Lung (tissue), 12 donors: Measurements from ENCODE around the gene WNT11. TPM values are rescaled to one million over a fixed set of nuclear protein-coding genes. Genes with fewer than 3 reads are reported as not detected.
"Not testable (repeated sequence)": the region's sequence is repeated elsewhere in the genome, so short reads cannot be mapped to it uniquely, and the experiment has no call there.

ENCODE experiments used
- ATAC-seq: fragments of 200-7000 bp; cut with Tn5 transposase; one replicate; pipeline ENCODE4 v1.9.1; 2020; ENCODE audit warnings: moderate number of reproducible peaks; ENCODE audit not compliant: insufficient read depth, low FRiP score
- DNase-seq, 3 donors: peaks; one replicate each; pipeline ENCODE4 v3.0.0-alpha.2; 2013 to 2017
- H3K27ac ChIP-seq, 2 donors: one replicate each; pipeline ENCODE4 v1.5.1; 2013; ENCODE audit warnings: mild to moderate bottlenecking in 2 of 2, moderate library complexity in 2 of 2, control low read depth in 1 of 2, inconsistent platforms in 1 of 2, low read depth in 1 of 2, low read length in 1 of 2
- H3K27me3 ChIP-seq, 3 donors: one replicate each; pipeline ENCODE4 v1.5.1; 2013; ENCODE audit warnings: low read length in 2 of 3; ENCODE audit not compliant: control insufficient read depth in 3 of 3, insufficient read depth in 3 of 3
- H3K36me3 ChIP-seq, 4 donors: one replicate each; pipeline ENCODE4 v1.5.1; 2013; ENCODE audit warnings: low read length in 4 of 4, mild to moderate bottlenecking in 1 of 4, moderate library complexity in 1 of 4; ENCODE audit not compliant: control insufficient read depth in 4 of 4, insufficient read depth in 4 of 4
- H3K4me1 ChIP-seq, 5 donors: one replicate each; pipeline ENCODE4 v1.5.1; 2013; ENCODE audit warnings: low read length in 5 of 5, mild to moderate bottlenecking in 2 of 5, moderate library complexity in 1 of 5; ENCODE audit not compliant: control insufficient read depth in 5 of 5, insufficient read depth in 5 of 5
- H3K4me3 ChIP-seq: one replicate; pipeline ENCODE4 v1.5.1; 2013; ENCODE audit warnings: mild to moderate bottlenecking, control low read depth, moderate library complexity
- H3K9ac ChIP-seq, 2 donors: one replicate each; pipeline ENCODE4 v1.5.1; 2013; ENCODE audit warnings: low read length in 2 of 2, control low read depth in 1 of 2; ENCODE audit not compliant: insufficient read depth in 1 of 2
- H3K9me3 ChIP-seq, 4 donors: one replicate each; pipeline ENCODE4 v1.5.1; 2013; ENCODE audit warnings: low read length in 3 of 4, mild to moderate bottlenecking in 1 of 4, moderate library complexity in 1 of 4; ENCODE audit not compliant: control insufficient read depth in 4 of 4, insufficient read depth in 3 of 4
- CTCF ChIP-seq: IDR thresholded peaks from 2 replicates; pipeline ENCODE4 v1.5.1; 2012; ENCODE audit warnings: mild to moderate bottlenecking; ENCODE audit errors: control extremely low read depth, extremely low read depth
- WGBS, 2 donors: extraction: QIAGEN DNeasy Blood & Tissue Kit; methylation state at CpG; one replicate each; pipeline ENCODE4 v1.1.7; 2013; 5-methylcytosine and 5-hydroxymethylcytosine counted together
- polyA plus RNA-seq, 2 donors: library from polyadenylated mRNA; stranded (reverse); fragments of 200-250 nt; gene quantifications; one replicate each; pipeline ENCODE4 v1.2.1, GENCODE V29; 2013
- total RNA-seq, 2 donors: library from RNA; depleted of rRNA in 1 of 2; stranded (reverse); fragments of >200 nt in 1 of 2; gene quantifications; one replicate each; pipeline ENCODE4 v1.2.1, GENCODE V29; 2014 to 2021
- donor health status: control.
- donor health status: control.
- donor health status: Bipolar disorder and iron deficiency.
- donor health status: healthy.
- donor health status: DM: yes; HTN: yes; CAD: no.

Gene WNT11
- total and polyA plus RNA-seq, 4 donors: 1.5 to 31.3 (median 3.6) TPM

- Histone ChIP-seq H3K9me3 (no peaks in the 10 kb centered on the region), H3K27me3 (peaks cover 0 to 3% (median 0%) of the 10 kb centered on the region in 3 donors), H3K4me3 (no peak overlapping the region), H3K4me1 (peaks cover 0 to 26% (median 10%) of the 10 kb centered on the region in 5 donors), H3K27ac (no peak overlapping the region), H3K36me3 (peaks cover 0 to 31% (median 6%) of the 10 kb centered on the region in 4 donors), H3K9ac (no peak overlapping the region)
- no peak for DNase-seq
- no peak for TF ChIP-seq CTCF
- 90 to 93% methylated on average over 11 of the region's 11 CpGs for WGBS, 2 donors
- no peak for ATAC-seq
These were observed 4.5 kb downstream of the WNT11 start for GRCh38 chr11:76201672-76202412.

- DNase-seq: no peak
These were observed 5.2 kb downstream of the WNT11 start for GRCh38 chr11:76201056-76201455.

GRCh38 chr11:76200006-76200940 lies 6.0 kb downstream of the WNT11 start:
- Histone ChIP-seq H3K27ac (no peak overlapping the region), H3K9ac (no peak overlapping the region), H3K9me3 (no peaks in the 10 kb centered on the region), H3K4me3 (no peak overlapping the region), H3K36me3 (peaks cover 0 to 40% (median 9%) of the 10 kb centered on the region in 4 donors), H3K27me3 (peaks cover 0 to 3% (median 0%) of the 10 kb centered on the region in 3 donors), H3K4me1 (peaks cover 0 to 24% (median 5%) of the 10 kb centered on the region in 5 donors)
- DNase-seq (no peak), ATAC-seq (no peak)
- 87% methylated on average over 28 of the region's 28 CpGs for WGBS, 2 donors
- TF ChIP-seq CTCF: no peak

More at GRCh38 chr11:76201056-76201455, 5.2 kb downstream of the WNT11 start:
- Histone ChIP-seq H3K27me3 (peaks cover 0 to 3% (median 0%) of the 10 kb centered on the region in 3 donors), H3K9ac (no peak overlapping the region), H3K4me3 (no peak overlapping the region), H3K9me3 (no peaks in the 10 kb centered on the region), H3K4me1 (peaks cover 0 to 24% (median 8%) of the 10 kb centered on the region in 5 donors), H3K36me3 (peaks cover 0 to 32% (median 8%) of the 10 kb centered on the region in 4 donors), H3K27ac (no peak overlapping the region)
- ATAC-seq: no peak
- TF ChIP-seq CTCF: no peak
- WGBS, 2 donors: 88 to 92% methylated on average over 10 of the region's 10 CpGs

GRCh38 chr11:76198691-76199090 lies 7.6 kb downstream of the WNT11 start:
- not testable (repeated sequence) for ATAC-seq, H3K9me3 ChIP-seq, H3K27ac ChIP-seq, DNase-seq, H3K9ac ChIP-seq, H3K4me3 ChIP-seq, H3K27me3 ChIP-seq
- WGBS, 2 donors: 93 to 97% methylated on average over 6 of the region's 6 CpGs
- H3K36me3 ChIP-seq: peaks cover 0 to 44% (median 12%) of the 10 kb centered on the region in 4 donors
- H3K4me1 ChIP-seq: peaks cover 0 to 15% (median 0%) of the 10 kb centered on the region in 5 donors
